Chondrocyte (in vitro differentiated cells): Measurements from ENCODE around the gene TMEM190. TPM values are rescaled to one million over a fixed set of nuclear protein-coding genes. Genes with fewer than 3 reads are reported as not detected.

Experiments
- DNase-seq: peaks from one replicate; pipeline ENCODE4 v3.0.0; 2021; ENCODE audit warnings: mixed read lengths, low spot score
- H3K27ac Mint-ChIP-seq: one replicate; pipeline ENCODE4 v1.8.0; 2021; ENCODE audit warnings: mild to moderate bottlenecking, moderate library complexity, mixed read lengths; ENCODE audit not compliant: unreplicated experiment
- H3K27me3 Mint-ChIP-seq: 2 replicates; pipeline ENCODE4 v1.8.0; 2021; ENCODE audit warnings: low read depth, mixed read lengths
- H3K36me3 Mint-ChIP-seq: 2 replicates; pipeline ENCODE4 v1.8.0; 2021; ENCODE audit warnings: low read depth, mixed read lengths
- H3K4me1 Mint-ChIP-seq: 2 replicates; pipeline ENCODE4 v1.8.0; 2021; ENCODE audit warnings: low read depth, mild to moderate bottlenecking, mixed read lengths
- H3K4me3 Mint-ChIP-seq: one replicate; pipeline ENCODE4 v1.8.0; 2021; ENCODE audit warnings: mild to moderate bottlenecking, moderate library complexity, mixed read lengths; ENCODE audit not compliant: unreplicated experiment
- H3K9me3 Mint-ChIP-seq: 2 replicates; pipeline ENCODE4 v1.8.0; 2021; ENCODE audit warnings: low read depth, mixed read lengths
- CTCF ChIP-seq: fragments of 200-600 bp; sonication (generic); IDR thresholded peaks from 2 replicates; pipeline ENCODE4 v1.5.0; 2021; ENCODE audit warnings: antibody characterized with exemption, mild to moderate bottlenecking, moderate library complexity
- total RNA-seq: library from RNA; stranded (reverse); gene quantifications from 3 replicates; pipeline ENCODE4 v1.2.1, GENCODE V29; 2021

TMEM190 gene
- total RNA-seq, 1 donor from 2014 or later: 0.52 TPM

GRCh38 chr19:55339889-55340783 is 36.5 kb upstream of the TMEM190 start:
- Mint-ChIP-seq H3K27ac (peak overlapping the region; percentile 87), H3K4me3 (peak overlapping the region; percentile 78), H3K27me3 (no peaks in the 10 kb centered on the region), H3K9me3 (no peaks in the 10 kb centered on the region), H3K4me1 (peaks cover 33% of the 10 kb centered on the region), H3K36me3 (no peaks in the 10 kb centered on the region)
- DNase-seq: no peak
- no peak for TF ChIP-seq CTCF

- H3K9me3 Mint-ChIP-seq: no peaks in the 10 kb centered on the region
- peak; percentile 30 for TF ChIP-seq CTCF
- H3K36me3 Mint-ChIP-seq: no peaks in the 10 kb centered on the region
- no peak for DNase-seq
- no peaks in the 10 kb centered on the region for H3K27me3 Mint-ChIP-seq
- no peak overlapping the region for H3K27ac Mint-ChIP-seq
- H3K4me3 Mint-ChIP-seq: peak overlapping the region; percentile 78
- peaks cover 39% of the 10 kb centered on the region for H3K4me1 Mint-ChIP-seq
Observed at GRCh38 chr19:55340784-55341147, 35.9 kb upstream of the TMEM190 start.

GRCh38 chr19:55341171-55341588 is 35.4 kb upstream of the TMEM190 start:
- DNase-seq: no peak

GRCh38 chr19:55341595-55342531 is 34.8 kb upstream of the TMEM190 start:
- H3K4me3 Mint-ChIP-seq: peak overlapping the region; percentile 40
- H3K4me1 Mint-ChIP-seq: peaks cover 39% of the 10 kb centered on the region
- no peak for DNase-seq
- no peak overlapping the region for H3K27ac Mint-ChIP-seq
- no peaks in the 10 kb centered on the region for H3K36me3 Mint-ChIP-seq
- TF ChIP-seq CTCF: no peak
- H3K27me3 Mint-ChIP-seq: no peaks in the 10 kb centered on the region
- H3K9me3 Mint-ChIP-seq: no peaks in the 10 kb centered on the region

More at GRCh38 chr19:55341171-55341588, 35.4 kb upstream of the TMEM190 start:
- peak overlapping the region; percentile 78 for H3K4me3 Mint-ChIP-seq
- H3K36me3 Mint-ChIP-seq: no peaks in the 10 kb centered on the region
- no peak overlapping the region for H3K27ac Mint-ChIP-seq
- no peak for TF ChIP-seq CTCF
- H3K9me3 Mint-ChIP-seq: no peaks in the 10 kb centered on the region
- H3K4me1 Mint-ChIP-seq: peaks cover 39% of the 10 kb centered on the region
- H3K27me3 Mint-ChIP-seq: no peaks in the 10 kb centered on the region

- no peak for DNase-seq
- no peak overlapping the region for H3K4me3 Mint-ChIP-seq
- no peaks in the 10 kb centered on the region for H3K9me3 Mint-ChIP-seq
- no peak overlapping the region for H3K27ac Mint-ChIP-seq
- peak; percentile 24 for TF ChIP-seq CTCF
- H3K36me3 Mint-ChIP-seq: no peaks in the 10 kb centered on the region
- no peaks in the 10 kb centered on the region for H3K27me3 Mint-ChIP-seq
- peaks cover 33% of the 10 kb centered on the region for H3K4me1 Mint-ChIP-seq
Observed at GRCh38 chr19:55344444-55344843, 32.2 kb upstream of the TMEM190 start.
